Stimulated activated CD8-positive, alpha-beta memory T cell treated with anti-CD3 and anti-CD28 coated beads, Interleukin-15, amount 100 ng/mL, for 4 hours (primary cell): ENCODE data around the gene CPNE7.

Source experiments
- DNase-seq, 2 donors: peaks; one replicate each; pipeline ENCODE4 v3.0.0-alpha.2; 2020; ENCODE audit warnings: low read depth in 2 of 2

Gene CPNE7

GRCh38 chr16:89602952-89603590 is 27.5 kb downstream of the CPNE7 start:
- DNase-seq: no peak

- no peak for DNase-seq
Observed at GRCh38 chr16:89604764-89605163, 29.2 kb downstream of the CPNE7 start.

GRCh38 chr16:89605186-89605970 is 29.8 kb downstream of the CPNE7 start:
- DNase-seq: no peak

GRCh38 chr16:89606006-89606405 is 30.4 kb downstream of the CPNE7 start:
- no peak for DNase-seq

GRCh38 chr16:89607453-89607852 is 31.9 kb downstream of the CPNE7 start:
- DNase-seq: no peak

GRCh38 chr16:89607937-89608740 is 32.6 kb downstream of the CPNE7 start:
- no peak for DNase-seq

- DNase-seq: no peak
Observed at GRCh38 chr16:89610108-89610453, 34.5 kb downstream of the CPNE7 start.

GRCh38 chr16:89612415-89613166 is 37.0 kb downstream of the CPNE7 start:
- no peak for DNase-seq

- DNase-seq: no peak
Observed at GRCh38 chr16:89613231-89613953, 37.8 kb downstream of the CPNE7 start, which contains the start of gene DPEP1. Gene DPEP1 (plus strand): TSS chr16:89613642. CDS start chr16:89630411, 16,769 bp downstream.

GRCh38 chr16:89613954-89614459 is 38.4 kb downstream of the CPNE7 start:
- no peak for DNase-seq

- no peak for DNase-seq
Observed at GRCh38 chr16:89615176-89615575, 39.6 kb downstream of the CPNE7 start.

GRCh38 chr16:89615596-89616090 is 40.1 kb downstream of the CPNE7 start:
- no peak for DNase-seq

GRCh38 chr16:89616623-89617022 is 41.1 kb downstream of the CPNE7 start:
- DNase-seq: no peak

- no peak for DNase-seq
Observed at GRCh38 chr16:89617036-89617435, 41.5 kb downstream of the CPNE7 start.

GRCh38 chr16:89618109-89618998 is 42.8 kb downstream of the CPNE7 start:
- DNase-seq: no peak

GRCh38 chr16:89619840-89620239 is 44.3 kb downstream of the CPNE7 start:
- no peak for DNase-seq

- DNase-seq: no peak
Observed at GRCh38 chr16:89620406-89620841, 44.9 kb downstream of the CPNE7 start.

GRCh38 chr16:89621136-89621697 is 45.7 kb downstream of the CPNE7 start:
- DNase-seq: no peak

GRCh38 chr16:89621698-89622409 is 46.3 kb downstream of the CPNE7 start:
- DNase-seq: no peak
